Erythroblast (primary cell): ENCODE measurements around the gene GBF1.

Experiments used
- GATA1 ChIP-seq: IDR thresholded peaks from 2 replicates; pipeline ENCODE4 v1.6.1; 2011; ENCODE audit warnings: low read depth, mild to moderate bottlenecking, control low read depth, low read length, moderate library complexity
- POLR2A ChIP-seq: IDR thresholded peaks from 2 replicates; pipeline ENCODE4 v1.6.1; 2011; ENCODE audit warnings: mild to moderate bottlenecking, low read length

- TF ChIP-seq POLR2A, result peak; percentile 60
- no peak for TF ChIP-seq GATA1
Observed at GRCh38 chr10:102420714-102421506, 175.6 kb downstream of the GBF1 start, which contains the start of gene FBXL15.
